ENCODE results near the gene SHC1.

The SHC1 gene

DNA sequence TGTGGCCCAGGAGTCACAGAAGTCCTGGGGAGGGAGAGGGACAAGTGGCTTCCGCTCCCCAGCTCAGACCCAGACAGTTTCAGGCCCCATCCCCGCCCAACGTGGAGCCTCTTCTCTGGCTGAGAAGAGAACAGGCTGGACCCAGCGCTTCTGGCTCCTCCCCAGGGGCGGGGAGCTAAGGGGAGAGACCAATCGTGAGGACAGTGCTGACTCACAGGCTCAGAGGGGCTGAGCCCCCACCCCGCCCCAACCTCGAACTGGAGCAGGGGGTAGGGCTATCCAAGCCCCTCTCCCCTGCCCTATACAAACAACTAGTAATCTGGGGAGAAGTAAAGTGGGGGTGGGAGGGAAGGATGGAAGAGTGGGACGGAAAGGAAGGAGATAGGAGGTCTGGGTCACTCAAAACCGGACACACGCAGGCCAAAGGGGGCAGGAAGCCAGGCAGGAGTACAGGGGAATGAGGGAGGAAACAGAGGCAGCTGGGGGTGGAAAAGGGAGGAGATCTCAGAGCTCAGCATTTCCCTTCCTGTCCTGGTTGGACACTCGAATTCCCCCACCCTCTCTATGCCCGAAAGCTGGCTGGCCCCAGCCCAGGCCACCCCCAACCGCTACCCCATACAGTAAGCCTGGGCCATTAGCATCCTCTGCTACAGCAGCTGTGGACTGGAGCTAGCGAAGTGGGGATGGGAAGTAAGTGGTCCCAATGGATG lies at the start of gene SHC1:
TSS of gene SHC1 (minus strand) at position 117 of the 710 bp plus-strand sequence. CDS start 221 bp downstream, outside the sequence.
- DNase-seq = peak; percentile 56

DNA sequence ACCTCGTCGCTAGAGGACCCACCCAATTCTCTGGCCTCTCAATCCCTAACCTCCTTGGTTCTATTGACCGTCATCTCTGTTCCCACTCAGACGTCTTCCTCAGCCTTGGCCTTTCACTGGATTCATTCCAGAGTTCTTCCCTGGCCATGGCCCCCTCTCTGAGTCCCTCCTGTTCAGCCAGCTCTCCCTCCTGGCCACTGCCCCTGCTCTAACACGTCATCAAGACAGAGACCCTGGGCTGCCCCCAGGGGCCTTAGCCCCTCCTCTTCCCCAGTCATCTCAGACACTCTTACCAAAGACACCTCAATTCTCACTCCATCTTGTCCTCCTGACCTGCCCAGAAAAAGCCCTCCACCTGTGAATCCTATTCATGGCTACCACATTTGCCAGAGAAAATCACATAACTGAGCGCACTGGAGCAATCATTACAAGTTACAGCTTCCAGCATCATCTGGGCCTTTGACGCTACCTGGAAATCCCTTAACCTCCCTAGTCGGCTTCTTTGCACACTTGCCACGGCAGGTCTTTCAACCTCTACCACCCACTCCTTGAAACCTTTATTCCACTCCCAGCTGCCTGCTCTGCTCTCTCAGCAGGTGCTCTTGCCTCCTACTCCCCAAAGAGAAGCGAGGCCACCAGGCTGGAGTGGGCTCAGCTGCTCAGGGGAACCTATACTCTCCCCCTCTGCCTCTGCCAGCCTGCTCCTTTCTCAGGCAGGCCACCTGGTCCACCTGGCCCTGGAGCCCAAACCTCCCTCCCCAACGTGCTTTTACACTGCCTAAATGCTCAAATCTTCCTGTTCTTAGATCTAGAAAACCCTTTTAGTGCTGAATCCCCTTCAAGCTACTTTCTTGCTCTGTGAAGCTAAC lies 49.1 kb upstream of the SHC1 start:
- no peak for DNase-seq

DNA sequence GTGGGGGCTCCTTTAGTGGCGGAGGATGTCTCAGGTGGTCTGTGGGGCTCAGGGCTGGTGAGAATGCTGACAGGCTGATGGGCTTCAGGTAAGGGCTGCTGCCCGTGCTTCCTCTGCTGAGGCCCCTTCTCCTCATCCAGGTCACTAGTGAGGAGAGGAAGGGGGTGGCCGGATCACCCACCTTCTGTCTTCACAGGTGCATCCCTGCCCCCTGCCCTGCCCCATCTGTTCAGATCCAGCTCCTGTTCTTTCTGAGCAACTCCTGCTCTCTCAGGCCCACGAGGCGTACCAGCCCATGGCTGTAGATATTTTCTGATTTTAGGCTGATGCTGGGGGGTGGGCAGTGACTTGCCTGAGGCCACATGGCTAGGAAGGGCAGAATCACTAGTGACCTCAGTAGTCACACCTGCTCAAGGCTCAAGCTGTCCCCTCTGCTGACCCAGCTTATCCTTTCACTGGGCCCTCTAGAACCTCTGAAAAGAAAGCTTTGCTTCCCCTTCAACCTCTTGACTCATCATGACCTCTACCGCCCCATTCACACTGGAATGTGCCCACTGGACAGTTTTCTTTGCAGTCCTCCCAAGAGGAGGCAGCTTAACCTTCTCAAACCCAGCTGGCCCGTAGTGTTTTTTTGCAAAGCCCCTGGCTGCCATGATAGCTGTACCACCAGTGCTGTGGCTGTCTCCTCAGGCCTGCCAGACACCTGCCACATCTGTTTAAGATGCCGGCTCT lies 48.2 kb upstream of the SHC1 start:
- DNase-seq = no peak

DNA sequence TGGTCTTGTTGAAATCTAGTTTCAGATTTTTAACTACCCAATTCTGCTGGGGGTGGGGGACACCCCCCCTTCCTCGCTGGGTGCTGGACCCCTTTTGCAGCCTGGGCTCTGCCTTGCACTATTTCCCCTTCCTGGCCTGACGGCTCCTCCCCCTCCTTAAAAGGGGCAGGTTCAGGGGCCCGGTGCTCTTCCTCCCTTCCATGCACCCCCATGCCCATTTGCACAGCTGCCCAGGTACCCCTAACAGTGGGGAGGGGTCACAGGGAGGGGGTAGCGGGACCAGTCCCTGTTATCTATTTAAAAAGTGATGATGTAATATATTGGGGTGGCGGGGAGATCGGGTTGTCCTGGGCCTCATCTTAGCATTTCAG lies 47.4 kb upstream of the SHC1 start:
- DNase-seq = no peak

DNA sequence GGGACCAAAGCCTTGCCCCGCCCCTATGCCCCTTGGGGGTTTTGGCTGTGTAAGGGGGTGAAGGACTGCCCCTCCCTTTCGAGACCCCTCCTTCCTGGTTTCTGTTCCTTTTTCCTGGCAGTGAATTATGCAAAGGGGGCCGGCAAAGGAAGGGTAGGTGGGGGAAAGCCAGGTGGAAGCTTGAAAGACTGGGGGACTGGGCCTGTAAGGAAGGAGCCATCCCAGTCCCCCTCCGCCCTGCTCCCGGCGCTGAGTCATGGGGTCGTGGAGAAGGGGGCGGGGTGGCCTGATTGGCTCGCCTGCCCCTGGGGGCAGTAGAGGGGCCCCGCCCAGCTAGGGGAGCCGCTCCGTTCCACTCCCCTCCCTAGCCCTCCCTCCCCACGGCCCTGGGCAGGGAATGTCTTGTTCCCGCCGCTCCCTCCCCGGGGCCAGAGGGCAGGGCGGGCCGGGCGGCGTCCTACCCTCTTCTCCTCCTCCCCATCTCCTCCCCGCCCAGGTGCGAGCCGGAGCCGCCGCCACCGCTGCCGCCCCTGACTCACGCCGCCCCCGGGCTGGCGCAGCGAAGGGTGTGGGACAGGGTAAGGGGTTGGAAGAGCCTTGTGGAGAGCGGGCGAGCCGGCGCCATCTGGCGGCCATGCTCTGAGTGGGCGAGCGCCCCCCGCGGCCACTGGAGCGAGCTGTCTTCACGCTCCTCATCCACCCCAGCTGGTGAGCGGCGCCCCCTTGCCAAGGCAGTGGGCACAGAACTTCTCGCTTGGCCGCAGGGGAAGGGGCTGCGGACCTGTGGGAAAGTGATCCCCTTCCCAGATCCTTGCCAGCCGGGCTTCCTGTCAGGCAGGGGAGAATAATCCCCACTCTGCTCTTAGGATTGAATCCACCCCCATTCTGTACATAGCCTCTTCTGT lies 46.7 kb upstream of the SHC1 start:
- DNase-seq = peak; percentile 86

GRCh38 chr1:155016231-155016831 lies 45.8 kb upstream of the SHC1 start:
- DNase-seq = peak; percentile 49

GRCh38 chr1:155015527-155016230 lies 45.1 kb upstream of the SHC1 start:
- no peak for DNase-seq

DNA sequence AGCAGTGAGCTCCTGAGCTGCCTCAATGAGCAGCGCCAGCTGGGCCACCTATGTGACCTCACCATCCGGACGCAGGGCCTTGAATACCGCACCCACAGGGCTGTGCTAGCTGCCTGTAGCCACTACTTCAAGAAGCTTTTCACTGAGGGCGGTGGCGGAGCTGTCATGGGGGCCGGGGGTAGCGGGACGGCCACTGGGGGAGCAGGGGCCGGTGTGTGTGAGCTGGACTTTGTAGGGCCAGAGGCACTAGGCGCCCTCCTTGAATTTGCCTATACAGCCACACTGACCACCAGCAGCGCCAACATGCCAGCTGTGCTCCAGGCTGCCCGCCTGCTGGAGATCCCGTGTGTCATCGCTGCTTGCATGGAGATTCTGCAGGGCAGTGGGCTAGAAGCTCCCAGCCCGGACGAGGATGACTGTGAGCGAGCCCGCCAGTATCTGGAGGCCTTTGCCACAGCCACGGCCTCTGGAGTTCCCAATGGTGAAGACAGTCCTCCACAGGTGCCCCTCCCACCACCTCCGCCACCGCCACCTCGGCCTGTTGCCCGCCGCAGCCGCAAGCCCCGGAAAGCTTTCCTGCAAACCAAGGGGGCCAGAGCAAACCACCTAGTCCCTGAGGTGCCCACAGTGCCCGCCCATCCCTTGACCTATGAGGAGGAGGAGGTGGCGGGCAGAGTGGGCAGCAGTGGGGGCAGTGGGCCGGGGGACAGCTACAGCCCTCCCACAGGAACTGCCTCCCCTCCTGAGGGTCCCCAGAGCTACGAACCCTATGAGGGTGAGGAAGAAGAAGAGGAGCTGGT lies 44.4 kb upstream of the SHC1 start:
- no peak for DNase-seq

GRCh38 chr1:155013632-155014031 lies 43.1 kb upstream of the SHC1 start:
- no peak for DNase-seq

DNA sequence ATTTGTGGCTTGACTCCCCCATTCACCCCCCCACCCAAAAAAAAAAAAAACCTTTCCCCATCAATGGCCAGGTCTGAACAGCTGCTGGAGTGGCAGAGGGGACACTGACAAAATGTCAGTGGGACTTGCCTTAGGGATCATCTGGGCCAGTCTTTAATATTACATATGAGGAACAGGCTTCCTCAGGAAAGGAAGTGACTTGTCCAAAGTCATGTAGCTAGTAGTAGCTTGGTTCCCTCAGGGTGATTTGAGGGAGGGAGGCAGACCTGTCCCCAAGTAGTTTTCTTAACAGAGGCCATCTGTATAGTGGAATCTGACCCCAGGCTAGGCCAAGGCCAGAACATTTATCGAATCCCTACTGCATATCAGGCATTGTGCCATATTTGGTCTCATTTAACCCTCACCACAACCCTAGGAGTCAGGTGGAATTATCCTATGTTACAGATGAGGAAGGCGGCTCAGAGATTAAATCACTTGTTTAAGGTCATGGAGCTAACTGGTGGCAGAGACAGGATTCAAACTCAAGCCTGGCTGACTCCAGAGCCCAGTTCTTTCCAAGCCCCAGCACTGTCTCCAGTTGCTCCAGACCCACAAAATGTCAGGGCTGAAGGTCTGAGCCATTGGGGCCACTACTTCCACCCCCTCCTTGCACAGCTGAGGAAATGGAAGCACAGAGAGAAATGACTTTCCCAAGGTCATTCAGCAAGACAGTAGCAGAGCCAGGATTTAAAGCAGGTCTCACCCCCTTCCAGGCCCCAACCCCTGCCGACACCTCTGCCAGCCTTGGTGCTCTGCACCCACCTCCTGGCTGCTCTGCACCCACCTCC lies 42.4 kb upstream of the SHC1 start:
- DNase-seq = no peak

DNA sequence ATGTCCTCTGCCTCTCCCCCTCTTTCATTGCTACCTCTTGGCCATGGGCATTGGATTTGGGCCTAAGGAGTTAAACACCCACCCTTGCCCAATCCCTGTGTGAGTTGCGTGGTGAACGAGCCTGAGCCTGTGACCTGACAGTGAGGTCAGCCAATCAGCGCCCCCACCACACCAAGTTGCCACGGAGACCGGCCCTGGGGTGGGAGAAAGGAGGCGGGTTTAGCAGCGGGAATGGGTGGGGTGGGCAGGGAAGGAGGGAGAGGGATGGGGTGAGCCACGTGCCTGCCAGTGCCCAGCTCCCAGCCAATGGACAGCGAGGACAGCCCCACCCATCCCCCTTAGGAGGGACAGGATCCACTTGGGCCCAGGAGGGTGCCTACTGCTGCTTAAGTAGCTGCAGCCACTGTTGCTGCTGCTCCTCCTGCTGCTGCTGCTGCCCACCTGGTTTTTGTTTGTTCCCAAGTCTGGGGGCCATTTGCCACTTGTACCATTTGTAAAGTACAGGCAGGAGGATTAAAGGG lies 41.5 kb upstream of the SHC1 start:
- peak; percentile 53 for DNase-seq

- no peak for DNase-seq
Measured at GRCh38 chr1:155011437-155012025, 41.0 kb upstream of the SHC1 start.

- no peak for DNase-seq
Measured at GRCh38 chr1:155011004-155011416, 40.5 kb upstream of the SHC1 start.

DNA sequence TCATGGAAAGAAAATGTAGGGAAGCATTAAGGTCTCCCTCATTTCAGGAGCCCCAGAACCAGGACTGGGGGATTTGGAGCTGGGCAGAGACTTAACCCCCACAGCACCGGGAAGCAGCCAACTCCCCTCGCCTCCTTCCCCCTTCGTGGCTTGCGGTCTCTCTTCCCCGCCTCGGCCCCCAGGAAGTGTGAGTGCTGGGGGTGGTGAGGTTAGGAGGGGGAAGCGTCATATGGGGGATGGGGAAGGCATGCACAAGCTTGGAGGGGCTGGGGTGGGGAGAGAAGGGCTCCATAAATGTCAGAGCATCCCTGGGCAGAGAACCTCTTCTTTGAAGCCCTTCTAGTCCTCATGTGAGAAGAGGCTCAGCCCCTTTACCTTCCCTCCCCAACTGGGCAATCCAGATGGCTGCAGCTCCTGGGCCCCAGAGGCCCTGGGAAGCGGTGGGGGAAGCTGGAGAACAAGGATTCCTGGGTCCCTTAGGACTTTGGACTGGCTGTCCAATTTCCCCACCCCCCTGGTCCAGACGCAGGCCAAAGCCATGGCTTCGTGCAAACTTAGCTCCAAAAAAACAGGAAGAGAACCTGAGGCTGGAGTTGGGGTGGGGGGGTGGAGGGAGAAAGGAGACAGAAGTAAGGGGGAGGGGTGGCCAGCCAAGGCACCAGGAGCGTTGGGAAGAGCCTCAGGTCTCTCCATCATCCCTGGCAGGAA lies 39.8 kb upstream of the SHC1 start:
- no peak for DNase-seq

- DNase-seq = no peak
Measured at GRCh38 chr1:155009742-155010141, 39.2 kb upstream of the SHC1 start.

DNA sequence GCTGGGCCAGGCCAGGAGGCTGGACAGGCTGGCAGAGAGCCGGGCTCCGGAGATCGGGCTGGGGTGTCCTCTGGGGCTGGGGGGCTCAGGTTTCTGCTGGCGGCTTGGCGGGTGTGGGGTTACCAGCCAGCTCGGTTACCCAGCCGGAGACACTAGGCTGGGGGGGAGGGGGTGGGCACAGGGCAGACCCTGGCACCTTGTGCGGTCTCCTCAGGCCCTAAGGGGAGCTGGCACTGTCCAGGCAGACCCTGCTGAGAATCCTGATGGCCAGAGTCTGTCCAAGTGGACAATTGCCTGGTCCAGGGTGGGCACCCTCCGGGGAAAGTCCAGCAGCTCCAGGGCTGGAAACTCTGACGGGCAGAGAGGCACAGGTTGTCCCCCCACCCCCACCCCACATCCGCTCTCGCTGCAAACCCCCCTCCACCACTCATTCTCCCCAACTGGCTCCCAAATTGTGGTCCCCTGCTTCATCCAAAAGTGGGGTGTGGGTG lies 38.7 kb upstream of the SHC1 start:
- no peak for DNase-seq

DNA sequence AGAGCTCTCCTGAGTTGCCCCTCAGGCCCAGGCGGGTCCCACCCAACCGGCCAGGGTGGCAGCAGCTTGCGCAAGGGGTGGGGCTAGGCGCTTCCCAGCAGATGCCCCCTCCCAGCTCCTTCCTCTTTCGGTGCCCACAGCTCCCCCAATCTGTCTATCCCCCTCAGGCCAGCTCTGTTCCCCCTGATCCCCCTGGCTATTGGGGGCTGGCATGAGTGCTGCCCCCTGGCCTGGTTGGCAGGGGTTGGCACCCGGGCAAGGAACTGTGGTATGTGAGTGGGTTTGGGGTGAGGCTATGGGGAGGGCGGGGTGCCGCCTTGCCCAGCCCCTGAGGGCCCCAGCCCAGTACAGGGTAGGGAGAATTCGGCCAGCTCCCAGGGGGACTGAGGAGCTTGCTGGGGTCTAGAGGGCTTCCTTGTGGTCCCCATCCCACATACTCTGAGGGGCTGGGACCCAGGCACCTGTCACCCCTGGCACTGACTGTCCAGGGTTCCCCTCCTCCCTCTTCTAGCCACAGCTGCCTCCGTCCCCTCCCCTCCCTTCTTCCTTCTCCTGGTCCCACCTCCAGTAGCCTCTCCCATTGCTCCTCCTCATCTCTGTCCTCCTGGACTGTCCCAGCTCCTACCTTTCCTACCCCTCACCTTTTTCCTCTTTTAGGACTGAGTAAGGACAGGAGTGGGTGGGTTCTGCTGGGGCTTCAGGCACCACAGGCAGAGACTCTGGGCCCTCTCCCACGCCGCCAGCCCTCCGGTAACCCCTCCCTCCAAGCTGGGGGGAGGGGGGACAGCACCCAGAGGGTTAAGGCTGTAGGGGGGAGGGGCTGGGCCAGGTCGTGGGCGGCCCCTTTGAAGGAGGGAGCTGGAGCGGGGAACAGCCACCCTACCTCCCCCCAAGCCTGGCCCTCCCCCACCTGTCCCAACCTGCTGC lies 37.7 kb upstream of the SHC1 start:
- DNase-seq = no peak
